ENCODE measurements around the gene MOB3A.

DNA sequence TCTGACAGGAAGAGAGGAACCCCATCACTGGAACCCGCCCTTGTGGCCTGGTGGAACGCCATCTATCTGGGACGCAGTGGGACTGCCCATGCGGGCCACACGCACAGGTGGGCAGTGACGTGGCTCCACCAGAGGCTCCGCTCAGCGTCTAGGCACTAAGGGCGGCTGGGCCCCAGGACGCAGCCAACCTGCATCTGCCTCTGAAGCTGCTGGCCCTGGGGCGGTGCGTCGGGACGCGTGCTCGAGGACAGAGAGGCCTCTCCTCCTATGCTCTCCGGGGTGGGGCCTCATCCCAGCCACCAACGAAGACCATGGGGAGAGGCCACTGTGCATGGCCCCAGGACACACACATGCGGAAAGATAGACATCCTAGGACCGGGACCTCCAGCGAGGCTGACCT lies 18.7 kb upstream of the MOB3A start:
- TF ChIP-seq EZH2 (IDR thresholded peaks at IDR 0.05; ENCODE audit: borderline replicate concordance): no peak
- TF ChIP-seq, protein P1, sequence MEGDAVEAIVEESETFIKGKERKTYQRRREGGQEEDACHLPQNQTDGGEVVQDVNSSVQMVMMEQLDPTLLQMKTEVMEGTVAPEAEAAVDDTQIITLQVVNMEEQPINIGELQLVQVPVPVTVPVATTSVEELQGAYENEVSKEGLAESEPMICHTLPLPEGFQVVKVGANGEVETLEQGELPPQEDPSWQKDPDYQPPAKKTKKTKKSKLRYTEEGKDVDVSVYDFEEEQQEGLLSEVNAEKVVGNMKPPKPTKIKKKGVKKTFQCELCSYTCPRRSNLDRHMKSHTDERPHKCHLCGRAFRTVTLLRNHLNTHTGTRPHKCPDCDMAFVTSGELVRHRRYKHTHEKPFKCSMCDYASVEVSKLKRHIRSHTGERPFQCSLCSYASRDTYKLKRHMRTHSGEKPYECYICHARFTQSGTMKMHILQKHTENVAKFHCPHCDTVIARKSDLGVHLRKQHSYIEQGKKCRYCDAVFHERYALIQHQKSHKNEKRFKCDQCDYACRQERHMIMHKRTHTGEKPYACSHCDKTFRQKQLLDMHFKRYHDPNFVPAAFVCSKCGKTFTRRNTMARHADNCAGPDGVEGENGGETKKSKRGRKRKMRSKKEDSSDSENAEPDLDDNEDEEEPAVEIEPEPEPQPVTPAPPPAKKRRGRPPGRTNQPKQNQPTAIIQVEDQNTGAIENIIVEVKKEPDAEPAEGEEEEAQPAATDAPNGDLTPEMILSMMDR (IDR thresholded peaks at IDR 0.05; ENCODE audit: poor library complexity): no peak
